ENCODE measurements around the gene TP63.

DNA sequence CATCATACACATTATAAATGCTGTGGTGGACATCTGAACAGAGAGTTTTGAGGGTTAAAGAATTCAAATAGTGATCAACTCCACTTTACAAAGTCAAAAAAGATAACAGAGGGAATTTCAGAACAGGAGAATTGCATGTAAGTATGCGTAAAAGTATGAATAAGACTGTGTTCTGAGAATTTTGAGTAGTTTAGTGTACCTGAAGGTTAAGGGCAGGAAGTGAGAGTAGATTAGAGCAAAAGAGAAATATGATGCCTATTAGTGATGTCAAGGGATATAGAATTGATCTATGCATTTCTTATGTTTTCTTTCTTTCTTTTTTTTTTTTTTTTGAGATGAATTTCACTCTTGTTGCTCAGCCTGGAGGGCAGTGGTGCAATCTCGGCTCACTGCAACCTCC lies 53.1 kb downstream of the TP63 start:
- TF ChIP-seq, protein P1, sequence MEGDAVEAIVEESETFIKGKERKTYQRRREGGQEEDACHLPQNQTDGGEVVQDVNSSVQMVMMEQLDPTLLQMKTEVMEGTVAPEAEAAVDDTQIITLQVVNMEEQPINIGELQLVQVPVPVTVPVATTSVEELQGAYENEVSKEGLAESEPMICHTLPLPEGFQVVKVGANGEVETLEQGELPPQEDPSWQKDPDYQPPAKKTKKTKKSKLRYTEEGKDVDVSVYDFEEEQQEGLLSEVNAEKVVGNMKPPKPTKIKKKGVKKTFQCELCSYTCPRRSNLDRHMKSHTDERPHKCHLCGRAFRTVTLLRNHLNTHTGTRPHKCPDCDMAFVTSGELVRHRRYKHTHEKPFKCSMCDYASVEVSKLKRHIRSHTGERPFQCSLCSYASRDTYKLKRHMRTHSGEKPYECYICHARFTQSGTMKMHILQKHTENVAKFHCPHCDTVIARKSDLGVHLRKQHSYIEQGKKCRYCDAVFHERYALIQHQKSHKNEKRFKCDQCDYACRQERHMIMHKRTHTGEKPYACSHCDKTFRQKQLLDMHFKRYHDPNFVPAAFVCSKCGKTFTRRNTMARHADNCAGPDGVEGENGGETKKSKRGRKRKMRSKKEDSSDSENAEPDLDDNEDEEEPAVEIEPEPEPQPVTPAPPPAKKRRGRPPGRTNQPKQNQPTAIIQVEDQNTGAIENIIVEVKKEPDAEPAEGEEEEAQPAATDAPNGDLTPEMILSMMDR (conservative IDR thresholded peaks at IDR 0.05; ENCODE audit: low read depth, low read length): no peak
- no peak for TF ChIP-seq EZH2 (IDR thresholded peaks at IDR 0.05; ENCODE audit: borderline replicate concordance, low read depth, low read length, poor library complexity, severe bottlenecking)
